Kidney tubule cell (primary cell): Measurements from ENCODE around the gene LHX2.
"Not testable (repeated sequence)": the region's sequence is repeated elsewhere in the genome, so short reads cannot be mapped to it uniquely, and the experiment has no call there.

Experiments used
- DNase-seq: peaks from one replicate; pipeline ENCODE4 v3.0.0-alpha.2; 2018; ENCODE audit warnings: low spot score

LHX2 gene

GRCh38 chr9:124011460-124012301 lies at the start of gene LHX2:
LHX2 (plus strand) TSS chr9:124011768; CDS start chr9:124012349, 581 bp downstream.
- DNase-seq = peak; percentile 84

- DNase-seq = no peak
Measured at GRCh38 chr9:123964761-123965160, 46.8 kb upstream of the LHX2 start.

GRCh38 chr9:123965801-123966686 lies 45.5 kb upstream of the LHX2 start:
- DNase-seq = peak; percentile 33

GRCh38 chr9:123967323-123967722 lies 44.2 kb upstream of the LHX2 start:
- DNase-seq = no peak

- DNase-seq = no peak
Measured at GRCh38 chr9:123972618-123973017, 39.0 kb upstream of the LHX2 start.

- DNase-seq = no peak
Measured at GRCh38 chr9:123973590-123974223, 37.9 kb upstream of the LHX2 start.

- no peak for DNase-seq
Measured at GRCh38 chr9:123974471-123974870, 37.1 kb upstream of the LHX2 start.

- DNase-seq = no peak
Measured at GRCh38 chr9:123975871-123976270, 35.7 kb upstream of the LHX2 start.

- not testable (repeated sequence) for DNase-seq
Measured at GRCh38 chr9:123976579-123976978, 35.0 kb upstream of the LHX2 start.

- DNase-seq = no peak
Measured at GRCh38 chr9:123978981-123979380, 32.6 kb upstream of the LHX2 start.

GRCh38 chr9:123982535-123982934 lies 29.0 kb upstream of the LHX2 start:
- no peak for DNase-seq

GRCh38 chr9:123983047-123983446 lies 28.5 kb upstream of the LHX2 start:
- no peak for DNase-seq

- DNase-seq = no peak
Measured at GRCh38 chr9:123984802-123985201, 26.8 kb upstream of the LHX2 start.

GRCh38 chr9:123985869-123986268 lies 25.7 kb upstream of the LHX2 start:
- DNase-seq = no peak

- no peak for DNase-seq
Measured at GRCh38 chr9:123990427-123990826, 21.1 kb upstream of the LHX2 start.

GRCh38 chr9:123992679-123993078 lies 18.9 kb upstream of the LHX2 start:
- DNase-seq = not testable (repeated sequence)

- DNase-seq = no peak
Measured at GRCh38 chr9:123996731-123997421, 14.7 kb upstream of the LHX2 start.

GRCh38 chr9:123997665-123998277 lies 13.8 kb upstream of the LHX2 start:
- DNase-seq = peak; percentile 29

- DNase-seq = no peak
Measured at GRCh38 chr9:123998278-123998925, 13.2 kb upstream of the LHX2 start.

- no peak for DNase-seq
Measured at GRCh38 chr9:123998970-123999621, 12.5 kb upstream of the LHX2 start.
